Endothelial cell of umbilical vein (primary cell): ENCODE data around the gene MIER2. TPM values are rescaled to one million over a fixed set of nuclear protein-coding genes. Genes with fewer than 3 reads are reported as not detected.

Source experiments
- BruUV-seq: library from RNA; stranded (reverse); fragments of 400-500 nt; replicated peaks from 2 replicates; lab custom pipeline; 2021; lab: Mats Ljungman, UMichigan
- CTCF ChIA-PET: fragments of 300-600, 350-600 bp; sonication (Branson Sonifier 250); formaldehyde crosslinking; loops from one replicate; lab custom pipeline; 2021; ENCODE audit warnings: antibody characterized with exemption, inconsistent platforms; lab: Charles Lee
- POLR2A ChIA-PET: fragments of 300-600, 350-600 bp; sonication (Branson Sonifier 250); formaldehyde crosslinking; loops from one replicate; lab custom pipeline; 2021; ENCODE audit warnings: antibody characterized with exemption, inconsistent platforms; lab: Charles Lee
- DNase-seq: peaks from one replicate; pipeline ENCODE4 v3.0.0-alpha.2; 2011; ENCODE audit warnings: low read depth, low spot score
- FAIRE-seq: peaks from 2 replicates; lab custom pipeline; 2011; peaks lifted over from hg19 to GRCh38; lab: Jason Lieb, UNC
- H2AFZ ChIP-seq: 2 replicates; pipeline ENCODE4 v1.6.0; 2012; ENCODE audit warnings: low read depth, low read length, control low read depth, inconsistent platforms
- H3K27ac ChIP-seq: 2 replicates; pipeline ENCODE4 v1.5.1; 2011; ENCODE audit warnings: low read depth, mild to moderate bottlenecking, control low read depth, low read length, moderate library complexity; ENCODE audit not compliant: insufficient read depth
- H3K27me3 ChIP-seq, 2 experiments: 2 replicates each; pipeline versions ENCODE4 v1.6.0 to v1.6.1; 2011; ENCODE audit warnings: low read length in 2 of 2, mixed read lengths in 1 of 2; ENCODE audit not compliant: control insufficient read depth in 2 of 2, insufficient read depth in 2 of 2
- H3K36me3 ChIP-seq, 2 experiments: 2 replicates in 1 of 2; 3 replicates in 1 of 2; pipeline ENCODE4 v1.5.1; 2011; ENCODE audit warnings: low read length in 2 of 2, mild to moderate bottlenecking in 1 of 2, moderate library complexity in 1 of 2; ENCODE audit not compliant: control insufficient read depth in 2 of 2, insufficient read depth in 2 of 2; ENCODE audit errors: extremely low read depth in 1 of 2
- H3K4me1 ChIP-seq: 3 replicates; pipeline ENCODE4 v1.5.1; 2011; ENCODE audit warnings: mild to moderate bottlenecking, low read length; ENCODE audit not compliant: control insufficient read depth, insufficient read depth; ENCODE audit errors: extremely low read depth
- H3K4me2 ChIP-seq: 2 replicates; pipeline ENCODE4 v1.6.1; 2011; ENCODE audit warnings: low read length, control low read depth, mixed read lengths; ENCODE audit not compliant: insufficient read depth
- H3K4me3 ChIP-seq, 3 experiments: fragments of 200-600 bp in 1 of 3; sonication (generic), shearing (Covaris generic) in 1 of 3; replicated peaks in 1 of 3; 2 replicates each; pipeline ENCODE4 v1.5.1; 2011 to 2016; ENCODE audit warnings: control low read depth in 3 of 3, low read length in 3 of 3, mild to moderate bottlenecking in 2 of 3, inconsistent platforms in 1 of 3, low read depth in 1 of 3, moderate library complexity in 1 of 3; ENCODE audit not compliant: insufficient read depth in 1 of 3
- H3K79me2 ChIP-seq: 2 replicates; pipeline ENCODE4 v1.6.0; 2012; ENCODE audit warnings: low read length, inconsistent platforms; ENCODE audit not compliant: control insufficient read depth, insufficient read depth
- H3K9ac ChIP-seq: replicated peaks from 2 replicates; pipeline ENCODE3; 2011; ENCODE audit warnings: low read length, control low read depth; ENCODE audit not compliant: insufficient read depth; ENCODE audit errors: extremely low read depth
- H3K9me1 ChIP-seq: replicated peaks from 3 replicates; pipeline ENCODE4 v1.6.0; 2011; ENCODE audit warnings: mild to moderate bottlenecking, low read length; ENCODE audit not compliant: control insufficient read depth, insufficient read depth; ENCODE audit errors: extremely low read depth
- H3K9me3 ChIP-seq: replicated peaks from 2 replicates; pipeline ENCODE4 v1.5.1; 2012; ENCODE audit warnings: low read length, inconsistent platforms; ENCODE audit not compliant: control insufficient read depth, insufficient read depth
- H4K20me1 ChIP-seq: replicated peaks from 2 replicates; pipeline ENCODE3; 2011; ENCODE audit warnings: mild to moderate bottlenecking, low read length; ENCODE audit not compliant: control insufficient read depth, insufficient read depth; ENCODE audit errors: extremely low read depth
- EZH2 ChIP-seq: IDR thresholded peaks from 2 replicates; pipeline ENCODE4 v1.6.1; 2012; ENCODE audit warnings: borderline replicate concordance, low read depth, mild to moderate bottlenecking, moderate library complexity, low read length, inconsistent platforms; ENCODE audit not compliant: severe bottlenecking
- MAX ChIP-seq: IDR thresholded peaks from 2 replicates; pipeline ENCODE4 v1.6.1; 2011; ENCODE audit not compliant: insufficient read depth, insufficient read length
- dilution Hi-C: fragments of 300-500 bp; cut with MboI; formaldehyde crosslinking; loops from one replicate; pipeline ENCODE4 v1.15.0; 2019; ENCODE audit warnings: low sequenced_read_pairs; ENCODE audit not compliant: extremely low pct_ligation_motif_present
- intact Hi-C: fragments of 100-400 bp; cut with micrococcal nuclease; formaldehyde crosslinking; loops from one replicate; pipeline ENCODE4 v1.10.0; 2022
- polyA plus RNA-seq, 4 experiments: library from polyadenylated mRNA; depleted of rRNA in 3 of 4; stranded (reverse) in 3 of 4; unstranded in 1 of 4; fragments of >200 nt; gene quantifications; 2 replicates each; pipeline versions ENCODE4 v1.2.1 to v1.2.3, GENCODE V29; 2011 to 2012; ENCODE audit warnings: missing spikeins in 1 of 4
- total RNA-seq: library from RNA; stranded (reverse); gene quantifications from 2 replicates; pipeline ENCODE4 v1.2.3, GENCODE V29; 2021
- TF ChIP-seq, protein P1 (sequence below), 2 donors: IDR thresholded peaks; 1 replicate in 1 of 2; 2 replicates in 1 of 2; pipeline ENCODE4 v1.5.1; 2011; ENCODE audit warnings: low read length in 2 of 2, mild to moderate bottlenecking in 2 of 2, moderate library complexity in 2 of 2, control low read depth in 1 of 2, inconsistent platforms in 1 of 2, low read depth in 1 of 2; ENCODE audit not compliant: insufficient read depth in 1 of 2; ENCODE audit errors: extremely low read depth in 1 of 2

MIER2 gene
- total and polyA plus RNA-seq, 2 donors (not counting 3 experiments of a cell fraction or from before 2014, with no cell fraction given), result 20.3 to 44.9 TPM

DNA sequence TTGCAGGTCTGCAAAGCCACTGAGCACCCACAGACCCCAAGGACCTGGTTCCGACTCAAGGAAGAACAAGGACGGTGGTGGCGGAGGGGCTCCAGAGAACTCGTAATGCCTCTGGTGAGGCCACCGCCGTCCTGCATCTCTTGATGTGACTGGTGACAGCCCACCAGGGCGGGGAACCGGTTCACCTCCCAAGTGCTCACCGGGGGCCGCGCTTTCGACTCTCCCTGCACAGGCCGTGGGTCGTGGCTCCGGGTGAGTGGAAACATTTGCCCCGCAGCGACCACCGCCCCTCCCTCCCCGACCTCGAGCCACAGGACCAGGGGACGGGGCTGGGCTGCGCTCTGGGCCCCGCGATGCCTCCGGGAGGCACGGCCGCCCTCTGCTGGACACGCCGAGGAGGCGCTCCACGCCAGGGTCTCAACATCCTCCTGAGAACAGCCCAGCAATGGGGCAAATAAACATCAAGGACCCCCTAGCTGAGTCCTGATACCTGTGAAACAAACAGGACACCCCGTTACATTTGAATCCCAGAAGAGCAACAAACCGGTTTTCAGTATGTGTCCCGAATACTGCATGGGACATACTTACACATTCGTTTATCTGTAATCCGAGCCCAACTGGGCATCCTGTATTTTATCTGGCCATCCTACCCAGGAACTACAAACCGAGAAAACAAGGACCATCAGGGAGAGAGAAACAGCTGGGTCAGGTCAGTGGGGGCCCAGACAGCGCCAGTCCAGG lies 49.5 kb downstream of the MIER2 start:
- Histone ChIP-seq H3K4me2 (no peak overlapping the region), H3K36me3 (no peaks in the 10 kb centered on the region), H3K9me1 (no peaks in the 10 kb centered on the region), H4K20me1 (no peaks in the 10 kb centered on the region), H2AFZ (no peak overlapping the region), H3K4me3 (no peak overlapping the region), H3K9ac (no peak overlapping the region), H3K27ac (no peak overlapping the region), H3K9me3 (no peaks in the 10 kb centered on the region), H3K4me1 (peaks cover 11% of the 10 kb centered on the region), H3K79me2 (no peaks in the 10 kb centered on the region), H3K27me3 (peaks cover 16 to 28% of the 10 kb centered on the region in 2 experiments)
- FAIRE-seq (peak; percentile 69), DNase-seq (no peak)
- dilution Hi-C loops, result no loop called here
- intact Hi-C loops, result loop anchor here (1.0 to 10.0 kb wide), 3 partner anchors 28 to 210 kb away; partner anchors contain the start of genes MIER2 and TPGS1
- ChIA-PET POLR2A (no interaction called here), CTCF (interaction anchor here (1.0 to 3.5 kb wide), 4 partner anchors 15 to 211 kb away, joined by 3 to 29 read pairs (median 6); no protein-coding TSS in a partner anchor)
- no peak for TF ChIP-seq MAX
- peak; percentile 58 for TF ChIP-seq EZH2
- TF ChIP-seq, protein P1, sequence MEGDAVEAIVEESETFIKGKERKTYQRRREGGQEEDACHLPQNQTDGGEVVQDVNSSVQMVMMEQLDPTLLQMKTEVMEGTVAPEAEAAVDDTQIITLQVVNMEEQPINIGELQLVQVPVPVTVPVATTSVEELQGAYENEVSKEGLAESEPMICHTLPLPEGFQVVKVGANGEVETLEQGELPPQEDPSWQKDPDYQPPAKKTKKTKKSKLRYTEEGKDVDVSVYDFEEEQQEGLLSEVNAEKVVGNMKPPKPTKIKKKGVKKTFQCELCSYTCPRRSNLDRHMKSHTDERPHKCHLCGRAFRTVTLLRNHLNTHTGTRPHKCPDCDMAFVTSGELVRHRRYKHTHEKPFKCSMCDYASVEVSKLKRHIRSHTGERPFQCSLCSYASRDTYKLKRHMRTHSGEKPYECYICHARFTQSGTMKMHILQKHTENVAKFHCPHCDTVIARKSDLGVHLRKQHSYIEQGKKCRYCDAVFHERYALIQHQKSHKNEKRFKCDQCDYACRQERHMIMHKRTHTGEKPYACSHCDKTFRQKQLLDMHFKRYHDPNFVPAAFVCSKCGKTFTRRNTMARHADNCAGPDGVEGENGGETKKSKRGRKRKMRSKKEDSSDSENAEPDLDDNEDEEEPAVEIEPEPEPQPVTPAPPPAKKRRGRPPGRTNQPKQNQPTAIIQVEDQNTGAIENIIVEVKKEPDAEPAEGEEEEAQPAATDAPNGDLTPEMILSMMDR (IDR thresholded peaks at IDR 0.05; ENCODE audit: extremely low read depth in 1 of 2, insufficient read depth in 1 of 2, low read depth in 1 of 2, low read length in 2 of 2), result peak; percentile 77 to 97
- no TSS peak for BruUV-seq
